DMS53 treated with DMSO at 0.1 percent for 48 hours (cell line): ENCODE measurements around the gene ZNF142.

ENCODE experiments used
- DNase-seq: peaks from one replicate; lab custom pipeline; 2025; ENCODE audit not compliant: unreplicated experiment; lab: John Stamatoyannopoulos, UW

ZNF142 gene

GRCh38 chr2:218648088-218648786 lies 11.2 kb downstream of the ZNF142 start:
- peak; percentile 23 for DNase-seq

- DNase-seq, result no peak
These were observed 14.3 kb downstream of the ZNF142 start for GRCh38 chr2:218645126-218645525.

- no peak for DNase-seq
These were observed 14.7 kb downstream of the ZNF142 start for GRCh38 chr2:218644721-218645120.

GRCh38 chr2:218643751-218644310 lies 15.6 kb downstream of the ZNF142 start:
- no peak for DNase-seq

- DNase-seq, result no peak
These were observed 16.6 kb downstream of the ZNF142 start for GRCh38 chr2:218642786-218643185.

GRCh38 chr2:218642121-218642656 lies 17.2 kb downstream of the ZNF142 start:
- DNase-seq, result no peak

GRCh38 chr2:218638372-218638771 lies 21.1 kb downstream of the ZNF142 start:
- no peak for DNase-seq

- DNase-seq, result no peak
These were observed 23.7 kb downstream of the ZNF142 start for GRCh38 chr2:218635719-218636118.

GRCh38 chr2:218631837-218632236 lies 27.6 kb downstream of the ZNF142 start:
- no peak for DNase-seq

GRCh38 chr2:218627939-218628338 lies 31.5 kb downstream of the ZNF142 start:
- DNase-seq, result no peak

GRCh38 chr2:218626369-218626768 lies 33.1 kb downstream of the ZNF142 start:
- DNase-seq, result no peak

- DNase-seq, result no peak
These were observed 36.1 kb downstream of the ZNF142 start for GRCh38 chr2:218623366-218623705.

- DNase-seq, result no peak
These were observed 36.6 kb downstream of the ZNF142 start for GRCh38 chr2:218622606-218623365.

- no peak for DNase-seq
These were observed 38.4 kb downstream of the ZNF142 start for GRCh38 chr2:218621007-218621406.

- no peak for DNase-seq
These were observed 41.1 kb downstream of the ZNF142 start for GRCh38 chr2:218618102-218618860.

GRCh38 chr2:218615868-218616315 lies 43.5 kb downstream of the ZNF142 start:
- no peak for DNase-seq

- DNase-seq, result no peak
These were observed 51.8 kb downstream of the ZNF142 start, which contains the start of gene PLCD4 for GRCh38 chr2:218607436-218608115. Gene PLCD4 (plus strand): TSS chr2:218607899. CDS start chr2:218615740, 7,841 bp downstream.

- peak; percentile 2 for DNase-seq
These were observed 54.0 kb downstream of the ZNF142 start for GRCh38 chr2:218605432-218605831.
